SK-N-MC (cell line): Measurements from ENCODE around the gene ZDHHC14.
"Not testable (repeated sequence)": the region's sequence is repeated elsewhere in the genome, so short reads cannot be mapped to it uniquely, and the experiment has no call there.

ENCODE experiments used
- EZH2 ChIP-seq: fragments of 200-600 bp; sonication (generic); IDR thresholded peaks from one replicate; pipeline ENCODE4 v1.6.1; 2017; ENCODE audit warnings: antibody characterized with exemption
- FOXP2 ChIP-seq: optimal IDR thresholded peaks from 2 replicates; pipeline ENCODE3; 2011; ENCODE audit warnings: mild to moderate bottlenecking, moderate library complexity; ENCODE audit not compliant: insufficient read depth; ENCODE audit errors: extremely low read length, control extremely low read depth
- POLR2AphosphoS5 ChIP-seq: IDR thresholded peaks from 2 replicates; pipeline ENCODE4 v1.6.1; 2012; ENCODE audit warnings: mild to moderate bottlenecking, low read depth, low read length, borderline replicate concordance

DNA sequence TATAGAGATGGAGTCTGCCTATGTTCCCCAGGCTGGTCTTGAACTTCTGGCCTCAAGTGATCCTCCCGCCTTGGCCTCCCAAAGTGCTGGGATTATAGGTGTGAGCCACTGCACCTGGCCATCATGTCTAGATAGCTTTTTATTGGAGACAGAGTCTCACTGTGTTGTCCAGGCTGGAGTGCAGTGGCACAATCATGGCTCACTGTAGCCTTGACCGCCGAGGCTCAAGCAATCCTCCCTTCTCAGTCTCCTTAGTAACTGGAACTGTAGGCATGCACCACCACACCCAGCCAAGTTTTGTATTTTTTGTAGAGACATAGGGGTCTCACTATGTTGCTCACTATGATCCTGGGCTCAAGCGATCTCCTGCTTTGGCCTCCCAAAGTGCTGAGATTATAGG, 4.0 kb downstream of the ZDHHC14 start:
- TF ChIP-seq EZH2, POLR2AphosphoS5, FOXP2: not testable (repeated sequence)
